Ovary (tissue), 3 donors: Measurements from ENCODE around the gene PFKL.

Experiments
- CTCF ChIP-seq, 3 donors: fragments of 450-650 bp in 2 of 3; fragments of 200-600 bp in 1 of 3; IDR thresholded peaks; one replicate each; pipeline versions ENCODE4 v1.5.1 to v1.8.0; 2016 to 2022; ENCODE audit warnings: antibody characterized with exemption in 3 of 3, mild to moderate bottlenecking in 1 of 3
- POLR2A ChIP-seq: fragments of 450-650 bp; IDR thresholded peaks from one replicate; pipeline ENCODE4 v1.6.1; 2017; ENCODE audit warnings: antibody characterized with exemption, mild to moderate bottlenecking, moderate library complexity
- donor health status: DM: no; HTN: no; CAD: no.

- no peak for TF ChIP-seq CTCF (IDR thresholded peaks at IDR 0.05)
- TF ChIP-seq POLR2A: no peak
These were observed 63.4 kb downstream of the PFKL start for GRCh38 chr21:44363278-44363677.
